Measurements from ENCODE around the gene PCDHGB4.

DNA sequence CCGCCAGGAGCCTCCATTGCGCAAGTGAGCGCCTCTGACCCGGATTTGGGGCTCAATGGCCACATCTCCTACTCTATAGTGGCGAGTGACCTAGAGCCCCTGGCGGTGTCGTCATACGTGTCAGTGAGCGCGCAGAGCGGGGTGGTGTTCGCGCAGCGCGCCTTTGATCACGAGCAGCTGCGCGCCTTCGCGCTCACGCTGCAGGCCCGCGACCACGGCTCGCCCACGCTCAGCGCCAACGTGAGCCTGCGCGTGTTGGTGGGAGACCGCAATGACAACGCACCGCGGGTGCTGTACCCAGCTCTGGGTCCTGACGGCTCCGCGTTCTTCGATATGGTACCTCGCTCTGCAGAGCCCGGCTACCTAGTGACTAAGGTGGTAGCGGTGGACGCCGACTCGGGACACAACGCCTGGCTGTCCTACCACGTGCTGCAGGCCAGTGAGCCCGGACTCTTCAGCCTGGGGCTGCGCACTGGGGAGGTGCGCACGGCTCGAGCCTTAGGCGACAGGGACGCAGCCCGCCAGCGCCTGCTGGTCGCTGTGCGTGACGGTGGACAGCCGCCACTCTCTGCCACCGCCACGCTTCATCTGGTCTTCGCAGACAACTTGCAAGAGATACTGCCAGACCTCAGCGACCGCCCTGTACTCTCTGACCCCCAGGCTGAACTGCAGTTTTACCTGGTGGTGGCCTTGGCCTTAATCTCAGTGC lies 22.3 kb downstream of the PCDHGB4 start:
- TF ChIP-seq PPARA (CRISPR knock-in tag; IDR thresholded peaks at IDR 0.05; ENCODE audit: borderline replicate concordance) (no peak), ZFP3 (CRISPR knock-in tag; IDR thresholded peaks at IDR 0.05) (no peak)

All from SK-N-SH treated with all-trans-retinoic acid at 6 μM for 48 hours (cell line).